RWPE1 (cell line): ENCODE data around the gene KCTD13.

Experiments used
- CTCF ChIA-PET: fragments of 350-600 bp; sonication (Branson Sonifier 250); formaldehyde crosslinking; extraction: SDS; loops from one replicate; lab custom pipeline; 2021; lab: Yijun Ruan, JAX
- POLR2A ChIA-PET: fragments of 400-600 bp; formaldehyde crosslinking; extraction: SDS; loops from one replicate; lab custom pipeline; 2020; ENCODE audit warnings: antibody characterized with exemption; ENCODE audit not compliant: low non-redundant PET; lab: Yijun Ruan, JAX
- DNase-seq: peaks from one replicate; pipeline ENCODE4 v3.0.0; 2012; ENCODE audit warnings: low spot score
- H3K27ac ChIP-seq: fragments of 450-650 bp; 2 replicates; pipeline ENCODE4 v1.5.1; 2017
- TF ChIP-seq, protein P1 (sequence below): fragments of 450-650 bp; conservative IDR thresholded peaks from 2 replicates; pipeline ENCODE4 v1.5.1; 2017; ENCODE audit warnings: low read depth, mild to moderate bottlenecking

The KCTD13 gene

DNA sequence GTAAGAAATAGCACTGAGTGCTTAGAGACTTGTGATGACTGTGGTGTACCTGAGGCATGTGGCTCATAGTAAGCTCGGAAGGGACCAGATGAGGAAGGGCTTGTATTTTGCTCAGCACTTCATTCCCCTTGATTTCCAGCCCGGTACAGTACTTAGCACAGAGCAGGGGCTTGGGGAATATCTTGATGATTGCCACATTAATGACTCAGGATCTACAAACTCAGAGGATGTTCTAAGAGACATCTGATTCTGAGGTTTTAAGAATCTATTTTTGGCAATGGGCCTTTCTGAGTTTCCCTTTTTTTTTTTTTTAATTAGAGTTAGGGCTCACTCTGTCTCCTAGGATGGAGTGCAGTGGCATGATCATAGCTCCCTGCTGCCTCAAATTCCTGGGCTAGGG, 16.6 kb downstream of the KCTD13 start:
- no peak overlapping the region for H3K27ac ChIP-seq
- DNase-seq, result no peak
- TF ChIP-seq, protein P1, sequence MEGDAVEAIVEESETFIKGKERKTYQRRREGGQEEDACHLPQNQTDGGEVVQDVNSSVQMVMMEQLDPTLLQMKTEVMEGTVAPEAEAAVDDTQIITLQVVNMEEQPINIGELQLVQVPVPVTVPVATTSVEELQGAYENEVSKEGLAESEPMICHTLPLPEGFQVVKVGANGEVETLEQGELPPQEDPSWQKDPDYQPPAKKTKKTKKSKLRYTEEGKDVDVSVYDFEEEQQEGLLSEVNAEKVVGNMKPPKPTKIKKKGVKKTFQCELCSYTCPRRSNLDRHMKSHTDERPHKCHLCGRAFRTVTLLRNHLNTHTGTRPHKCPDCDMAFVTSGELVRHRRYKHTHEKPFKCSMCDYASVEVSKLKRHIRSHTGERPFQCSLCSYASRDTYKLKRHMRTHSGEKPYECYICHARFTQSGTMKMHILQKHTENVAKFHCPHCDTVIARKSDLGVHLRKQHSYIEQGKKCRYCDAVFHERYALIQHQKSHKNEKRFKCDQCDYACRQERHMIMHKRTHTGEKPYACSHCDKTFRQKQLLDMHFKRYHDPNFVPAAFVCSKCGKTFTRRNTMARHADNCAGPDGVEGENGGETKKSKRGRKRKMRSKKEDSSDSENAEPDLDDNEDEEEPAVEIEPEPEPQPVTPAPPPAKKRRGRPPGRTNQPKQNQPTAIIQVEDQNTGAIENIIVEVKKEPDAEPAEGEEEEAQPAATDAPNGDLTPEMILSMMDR, result no peak
- CTCF ChIA-PET, result no interaction called here
- POLR2A ChIA-PET, result no interaction called here

DNA sequence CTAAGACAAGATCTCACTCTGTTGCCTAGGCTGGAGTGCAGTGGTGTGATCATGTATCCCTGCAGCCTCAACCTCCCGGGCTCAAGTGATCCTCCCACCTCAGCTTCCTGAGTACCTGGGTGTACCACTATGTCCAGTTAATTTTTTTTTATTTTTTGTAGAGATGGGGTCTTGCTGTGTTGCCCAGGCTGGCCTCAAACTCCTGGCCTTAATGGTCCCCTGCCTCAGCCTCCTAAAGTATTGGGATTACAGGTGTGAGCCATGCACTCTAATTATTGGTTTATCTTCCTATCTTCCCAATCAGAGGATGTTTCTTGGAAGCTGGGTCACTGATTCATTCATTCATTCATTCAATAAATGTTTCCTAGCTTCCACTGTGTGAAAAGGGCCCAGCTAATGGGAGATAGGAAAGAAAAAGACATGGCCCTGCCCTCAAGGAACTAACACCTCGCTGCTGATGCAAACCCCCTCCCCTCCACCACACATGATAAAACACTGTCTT, 17.3 kb downstream of the KCTD13 start:
- TF ChIP-seq, protein P1, result no peak
- DNase-seq, result no peak
- ChIA-PET POLR2A (no interaction called here), CTCF (interaction anchor here (0.5 to 0.7 kb wide), 3 partner anchors 17 to 109 kb away, joined by 3 to 5 read pairs (median 3); no protein-coding TSS in a partner anchor)
- 0 out of 2 replicates have a peak overlapping the region, but pooled peaks have one; percentile 5 for H3K27ac ChIP-seq

DNA sequence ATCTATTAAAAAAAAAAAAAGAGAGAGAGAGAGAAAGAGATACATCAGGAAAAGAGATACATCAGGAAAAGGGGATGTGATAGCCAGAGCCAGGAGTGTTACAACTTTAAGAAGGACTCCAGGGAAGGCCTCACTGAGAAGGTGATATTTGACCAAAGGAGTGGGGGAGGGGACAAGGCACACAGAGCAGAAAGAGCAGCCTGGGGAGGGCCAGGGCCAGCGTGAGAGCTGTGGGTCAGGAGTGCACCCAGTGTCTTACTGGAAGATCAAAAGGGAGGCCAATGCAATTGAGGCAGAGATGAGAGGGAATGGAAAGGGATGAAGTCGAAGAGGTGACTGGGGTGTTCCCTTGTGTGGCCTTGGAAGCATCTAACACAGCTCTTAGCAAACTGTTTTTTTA, 18.1 kb downstream of the KCTD13 start:
- CTCF ChIA-PET, result interaction anchor here (0.6 to 0.8 kb wide), 2 partner anchors 18 to 36 kb away, joined by 3 to 5 read pairs; no protein-coding TSS in a partner anchor
- DNase-seq, result no peak
- POLR2A ChIA-PET, result no interaction called here
- TF ChIP-seq, protein P1, result no peak
- H3K27ac ChIP-seq, result 0 out of 2 replicates have a peak overlapping the region, but pooled peaks have one; percentile 5

DNA sequence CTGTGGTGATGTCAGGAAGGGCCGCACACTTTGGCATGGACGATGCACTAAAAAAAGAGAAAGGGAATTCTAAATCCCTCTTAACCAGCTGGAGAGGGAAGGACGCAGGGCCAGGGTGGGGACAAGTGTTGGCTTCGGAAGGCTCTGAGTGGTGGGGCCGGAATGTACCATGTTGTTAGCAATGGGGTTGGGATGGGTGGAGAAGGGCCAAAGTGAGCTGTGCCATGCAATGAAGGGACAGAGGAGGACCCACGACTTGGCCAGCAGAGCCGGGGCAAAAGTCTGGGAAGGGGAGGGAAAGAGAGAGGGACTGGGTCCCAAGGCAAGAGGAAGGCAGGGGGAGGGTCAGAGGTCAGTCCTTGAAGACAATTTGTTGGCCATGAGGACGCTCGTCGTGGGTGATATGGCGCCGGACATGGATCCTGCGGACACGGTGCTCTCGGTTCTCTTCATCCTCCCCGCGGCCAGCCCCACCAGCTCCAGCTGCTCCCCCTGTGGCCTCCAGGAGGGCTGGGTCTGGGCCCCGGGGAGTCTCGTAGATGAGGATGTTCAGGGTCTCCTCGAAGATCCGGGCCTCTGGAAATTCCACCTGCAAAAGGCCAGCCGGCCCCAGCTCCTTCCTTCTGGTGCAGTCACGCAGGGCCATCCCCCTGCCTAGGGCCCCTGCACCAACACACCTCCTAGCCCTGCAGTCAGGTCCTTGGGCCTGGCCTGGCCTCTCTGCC, 19.3 kb downstream of the KCTD13 start:
- peak overlapping the region; percentile 11 for H3K27ac ChIP-seq
- no peak for DNase-seq
- TF ChIP-seq, protein P1, result no peak
- CTCF ChIA-PET, result no interaction called here
- POLR2A ChIA-PET, result interaction anchor here (0.6 kb wide), 1 partner anchor 19 kb away, joined by 6 read pairs; no protein-coding TSS in a partner anchor

DNA sequence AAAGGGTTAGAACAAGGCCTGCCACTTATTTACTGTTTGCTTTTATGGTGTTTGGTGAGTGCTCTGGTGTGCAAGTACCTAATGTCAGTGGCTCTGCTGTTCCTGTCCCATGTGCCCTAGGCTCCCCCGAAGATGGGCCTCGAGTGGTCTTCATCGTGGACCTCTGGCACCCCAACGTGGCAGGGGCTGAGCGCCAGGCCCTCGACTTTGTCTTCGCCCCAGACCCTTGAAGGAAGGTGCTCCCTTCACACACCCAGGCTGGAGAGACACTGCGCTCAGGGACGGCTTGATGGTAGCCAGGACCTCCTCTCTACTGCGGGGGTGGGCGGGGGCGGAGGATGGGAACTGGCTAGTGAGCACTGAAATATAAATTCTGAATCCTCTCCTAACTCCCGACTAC, 20.4 kb downstream of the KCTD13 start:
- no peak overlapping the region for H3K27ac ChIP-seq
- TF ChIP-seq, protein P1, result no peak
- ChIA-PET CTCF (no interaction called here), POLR2A (no interaction called here)
- no peak for DNase-seq

DNA sequence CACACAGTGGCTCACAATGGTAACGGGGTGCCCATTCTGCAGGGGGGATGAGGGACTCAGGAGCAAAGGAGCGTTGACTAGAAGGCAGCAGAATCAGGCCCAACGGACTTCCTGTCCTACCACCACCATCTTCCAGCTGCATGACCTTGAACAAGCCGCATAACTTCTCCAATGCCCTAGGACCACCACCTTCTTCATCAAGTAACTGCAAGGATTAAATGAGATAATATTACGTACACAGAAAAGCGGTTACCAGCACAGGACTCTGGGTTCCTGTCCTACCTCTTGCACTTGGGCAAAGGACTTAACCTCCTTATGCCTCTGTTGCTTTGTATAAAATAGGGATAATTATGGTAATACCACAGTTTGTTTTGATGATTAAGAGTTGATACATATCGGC, 21.1 kb downstream of the KCTD13 start:
- ChIA-PET POLR2A (no interaction called here), CTCF (no interaction called here)
- TF ChIP-seq, protein P1, result no peak
- no peak overlapping the region for H3K27ac ChIP-seq
- DNase-seq, result no peak
